ENCODE measurements around the gene TRAF3.

TRAF3 gene

DNA sequence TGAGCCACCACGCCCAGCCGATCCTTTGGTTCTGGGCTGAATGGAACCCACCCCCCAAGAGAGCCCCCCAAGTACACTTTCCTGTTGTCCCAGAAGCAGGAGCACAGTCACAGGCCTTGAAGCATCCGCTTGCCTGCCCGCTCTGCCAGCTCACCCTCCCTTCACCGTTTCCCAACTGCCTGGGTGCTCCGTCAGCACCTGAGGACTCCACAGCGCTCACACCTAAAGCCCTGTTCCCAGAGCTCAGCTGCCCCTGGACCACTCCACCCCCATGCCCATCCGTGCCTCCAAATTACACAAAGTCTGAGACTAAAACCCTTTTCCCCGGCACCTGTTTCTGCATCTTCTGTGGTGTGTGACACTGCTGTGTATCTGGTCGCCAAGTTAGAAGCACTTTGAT is 44.3 kb upstream of the TRAF3 start:
- H3K4me1 ChIP-seq (ENCODE audit: insufficient read depth, low read length, severe bottlenecking): no peaks in the 10 kb centered on the region
- no peak overlapping the region for H3K4me2 ChIP-seq (ENCODE audit: low read length)
- no peaks in the 10 kb centered on the region for H3F3A ChIP-seq (ENCODE audit: insufficient read depth, low read length)
- peaks cover 12% of the 10 kb centered on the region; the same call in 1 of the 2 replicates for H3K36me3 ChIP-seq (ENCODE audit: insufficient read depth, low read length)
- TF ChIP-seq, protein P1, sequence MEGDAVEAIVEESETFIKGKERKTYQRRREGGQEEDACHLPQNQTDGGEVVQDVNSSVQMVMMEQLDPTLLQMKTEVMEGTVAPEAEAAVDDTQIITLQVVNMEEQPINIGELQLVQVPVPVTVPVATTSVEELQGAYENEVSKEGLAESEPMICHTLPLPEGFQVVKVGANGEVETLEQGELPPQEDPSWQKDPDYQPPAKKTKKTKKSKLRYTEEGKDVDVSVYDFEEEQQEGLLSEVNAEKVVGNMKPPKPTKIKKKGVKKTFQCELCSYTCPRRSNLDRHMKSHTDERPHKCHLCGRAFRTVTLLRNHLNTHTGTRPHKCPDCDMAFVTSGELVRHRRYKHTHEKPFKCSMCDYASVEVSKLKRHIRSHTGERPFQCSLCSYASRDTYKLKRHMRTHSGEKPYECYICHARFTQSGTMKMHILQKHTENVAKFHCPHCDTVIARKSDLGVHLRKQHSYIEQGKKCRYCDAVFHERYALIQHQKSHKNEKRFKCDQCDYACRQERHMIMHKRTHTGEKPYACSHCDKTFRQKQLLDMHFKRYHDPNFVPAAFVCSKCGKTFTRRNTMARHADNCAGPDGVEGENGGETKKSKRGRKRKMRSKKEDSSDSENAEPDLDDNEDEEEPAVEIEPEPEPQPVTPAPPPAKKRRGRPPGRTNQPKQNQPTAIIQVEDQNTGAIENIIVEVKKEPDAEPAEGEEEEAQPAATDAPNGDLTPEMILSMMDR (IDR thresholded peaks at IDR 0.05; ENCODE audit: low read length): no peak
- no peak for TF ChIP-seq EZH2 (IDR thresholded peaks at IDR 0.05; ENCODE audit: borderline replicate concordance, low read length)
- no peaks in the 10 kb centered on the region for H4K20me1 ChIP-seq (ENCODE audit: insufficient read depth, low read length)
- no peak overlapping the region for H3K27ac ChIP-seq (ENCODE audit: low read depth, low read length, poor library complexity, severe bottlenecking)
- H3K9me3 ChIP-seq (ENCODE audit: low read length): no peaks in the 10 kb centered on the region
- no peaks in the 10 kb centered on the region for H3K79me2 ChIP-seq (ENCODE audit: insufficient read depth, low read length)
- no peaks in the 10 kb centered on the region for H3K27me3 ChIP-seq (ENCODE audit: insufficient read depth, low read length)
- no peak overlapping the region for H3K9ac ChIP-seq (ENCODE audit: low read length)
- H2AFZ ChIP-seq (ENCODE audit: low read length): no peak overlapping the region
- H3K9me2 ChIP-seq (ENCODE audit: low read depth, low read length): no peaks in the 10 kb centered on the region
- H3K4me3 ChIP-seq (ENCODE audit: low read depth, low read length, poor library complexity, severe bottlenecking): no peak overlapping the region

DNA sequence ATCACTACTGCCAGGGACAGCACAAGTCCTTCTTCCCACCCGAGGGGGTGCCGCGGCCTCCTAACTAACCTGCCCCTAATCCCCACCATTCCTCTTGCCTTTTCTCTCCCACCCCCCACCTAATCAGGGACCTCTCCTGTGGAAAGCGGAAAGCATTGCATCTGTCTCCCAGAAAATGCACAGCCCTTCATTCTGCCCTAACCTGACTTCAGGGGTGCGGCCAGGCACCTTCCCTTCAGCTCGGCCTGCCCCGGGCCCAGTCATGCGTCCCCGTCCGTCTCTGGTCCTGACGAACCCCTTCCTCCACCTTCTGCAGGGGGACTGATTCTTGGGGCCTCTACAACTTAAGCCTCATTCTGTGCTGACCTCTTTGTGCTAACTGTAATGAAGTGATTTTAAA is 43.9 kb upstream of the TRAF3 start:
- TF ChIP-seq, protein P1 (IDR thresholded peaks at IDR 0.05; ENCODE audit: low read length): no peak
- no peak for TF ChIP-seq EZH2 (IDR thresholded peaks at IDR 0.05; ENCODE audit: borderline replicate concordance, low read length)
- Histone ChIP-seq H3K4me3 (ENCODE audit: low read depth, low read length, poor library complexity, severe bottlenecking) (no peak overlapping the region), H3K27ac (ENCODE audit: low read depth, low read length, poor library complexity, severe bottlenecking) (no peak overlapping the region), H3K9ac (ENCODE audit: low read length) (no peak overlapping the region), H3F3A (ENCODE audit: insufficient read depth, low read length) (no peaks in the 10 kb centered on the region), H3K9me3 (ENCODE audit: low read length) (no peaks in the 10 kb centered on the region), H3K4me1 (ENCODE audit: insufficient read depth, low read length, severe bottlenecking) (no peaks in the 10 kb centered on the region), H3K4me2 (ENCODE audit: low read length) (no peak overlapping the region), H4K20me1 (ENCODE audit: insufficient read depth, low read length) (no peaks in the 10 kb centered on the region), H3K27me3 (ENCODE audit: insufficient read depth, low read length) (no peaks in the 10 kb centered on the region), H2AFZ (ENCODE audit: low read length) (no peak overlapping the region), H3K9me2 (ENCODE audit: low read depth, low read length) (no peaks in the 10 kb centered on the region), H3K36me3 (ENCODE audit: insufficient read depth, low read length) (peaks cover 12% of the 10 kb centered on the region; the same call in 1 of the 2 replicates), H3K79me2 (ENCODE audit: insufficient read depth, low read length) (no peaks in the 10 kb centered on the region)

DNA sequence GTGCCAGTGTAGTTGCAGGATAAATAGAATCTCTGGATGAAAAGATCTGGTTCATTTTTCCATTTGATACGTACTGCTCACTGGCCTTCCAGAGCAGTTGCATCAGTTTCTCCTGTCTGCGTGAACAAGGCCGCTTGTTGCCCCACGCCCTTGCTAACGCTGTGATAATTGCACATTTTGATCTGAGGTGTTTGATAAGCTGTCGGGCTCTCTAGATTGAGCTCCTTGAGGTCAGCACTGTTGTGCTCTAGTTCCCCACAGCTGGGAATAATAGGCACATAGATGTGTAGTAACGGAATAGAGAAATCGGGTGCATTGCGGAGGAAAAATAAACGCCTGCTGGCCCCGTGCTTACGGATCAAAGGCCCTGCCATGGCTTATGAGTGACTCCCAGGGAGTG is 42.8 kb upstream of the TRAF3 start:
- no peak overlapping the region for H3K27ac ChIP-seq (ENCODE audit: low read depth, low read length, poor library complexity, severe bottlenecking)
- H2AFZ ChIP-seq (ENCODE audit: low read length): no peak overlapping the region
- no peaks in the 10 kb centered on the region for H3K79me2 ChIP-seq (ENCODE audit: insufficient read depth, low read length)
- no peaks in the 10 kb centered on the region for H3K4me1 ChIP-seq (ENCODE audit: insufficient read depth, low read length, severe bottlenecking)
- no peaks in the 10 kb centered on the region for H3K27me3 ChIP-seq (ENCODE audit: insufficient read depth, low read length)
- no peaks in the 10 kb centered on the region for H3F3A ChIP-seq (ENCODE audit: insufficient read depth, low read length)
- H3K9me3 ChIP-seq (ENCODE audit: low read length): no peaks in the 10 kb centered on the region
- no peaks in the 10 kb centered on the region for H3K9me2 ChIP-seq (ENCODE audit: low read depth, low read length)
- H3K4me2 ChIP-seq (ENCODE audit: low read length): no peak overlapping the region
- TF ChIP-seq, protein P1 (IDR thresholded peaks at IDR 0.05; ENCODE audit: low read length): no peak
- TF ChIP-seq EZH2 (IDR thresholded peaks at IDR 0.05; ENCODE audit: borderline replicate concordance, low read length): no peak
- peaks cover 4% of the 10 kb centered on the region; the same call in 1 of the 2 replicates for H3K36me3 ChIP-seq (ENCODE audit: insufficient read depth, low read length)
- no peak overlapping the region for H3K9ac ChIP-seq (ENCODE audit: low read length)
- no peaks in the 10 kb centered on the region for H4K20me1 ChIP-seq (ENCODE audit: insufficient read depth, low read length)
- no peak overlapping the region for H3K4me3 ChIP-seq (ENCODE audit: low read depth, low read length, poor library complexity, severe bottlenecking)

Data from OCI-LY1 (cell line).